HG03354 (cell line): ENCODE measurements around the gene AFF3.

Source experiments
- ATAC-seq: cut with Tn5 transposase; IDR thresholded peaks from one replicate; pipeline ENCODE4 v1.9.1; 2021; ENCODE audit warnings: mild to moderate bottlenecking; ENCODE audit not compliant: unreplicated experiment, poor library complexity, severe bottlenecking

Gene AFF3

GRCh38 chr2:100075532-100075931 is 66.9 kb downstream of the AFF3 start:
- ATAC-seq = no peak

- no peak for ATAC-seq
Observed at GRCh38 chr2:100073110-100073509, 69.3 kb downstream of the AFF3 start.

- no peak for ATAC-seq
Observed at GRCh38 chr2:100072503-100072902, 69.9 kb downstream of the AFF3 start.

GRCh38 chr2:100071335-100072043 is 70.9 kb downstream of the AFF3 start:
- ATAC-seq = no peak

GRCh38 chr2:100070078-100070477 is 72.3 kb downstream of the AFF3 start:
- ATAC-seq = no peak

- ATAC-seq = no peak
Observed at GRCh38 chr2:100068395-100068794, 74.0 kb downstream of the AFF3 start.

GRCh38 chr2:100067784-100068183 is 74.6 kb downstream of the AFF3 start:
- ATAC-seq = no peak

GRCh38 chr2:100066856-100067255 is 75.5 kb downstream of the AFF3 start:
- ATAC-seq = no peak

GRCh38 chr2:100066246-100066645 is 76.1 kb downstream of the AFF3 start:
- no peak for ATAC-seq

GRCh38 chr2:100064592-100065428 is 77.6 kb downstream of the AFF3 start:
- no peak for ATAC-seq

GRCh38 chr2:100064165-100064564 is 78.2 kb downstream of the AFF3 start:
- no peak for ATAC-seq

- no peak for ATAC-seq
Observed at GRCh38 chr2:100063459-100063953, 78.9 kb downstream of the AFF3 start.

GRCh38 chr2:100062336-100062735 is 80.1 kb downstream of the AFF3 start:
- no peak for ATAC-seq

GRCh38 chr2:100060875-100061274 is 81.5 kb downstream of the AFF3 start:
- no peak for ATAC-seq

GRCh38 chr2:100059638-100060037 is 82.8 kb downstream of the AFF3 start:
- ATAC-seq = no peak

- no peak for ATAC-seq
Observed at GRCh38 chr2:100057901-100058261, 84.5 kb downstream of the AFF3 start.

GRCh38 chr2:100054426-100054825 is 88.0 kb downstream of the AFF3 start:
- ATAC-seq = no peak

- no peak for ATAC-seq
Observed at GRCh38 chr2:100053087-100053885, 89.1 kb downstream of the AFF3 start.

- no peak for ATAC-seq
Observed at GRCh38 chr2:100052650-100053049, 89.7 kb downstream of the AFF3 start.

- no peak for ATAC-seq
Observed at GRCh38 chr2:100051253-100051652, 91.1 kb downstream of the AFF3 start.
